GM12878 (cell line): ENCODE results near the gene PTPRD.

ENCODE experiments used
- BCL3 ChIP-seq: IDR thresholded peaks from 2 replicates; pipeline ENCODE4 v1.6.1; 2011; ENCODE audit warnings: borderline replicate concordance, low read depth, mild to moderate bottlenecking, moderate library complexity, low read length; ENCODE audit not compliant: insufficient read depth, poor library complexity, severe bottlenecking
- CEBPB ChIP-seq, 2 experiments: fragments of 150-350 bp in 1 of 2; IDR thresholded peaks; 2 replicates each; pipeline ENCODE4 v1.6.1; 2012 to 2014; ENCODE audit warnings: low read depth in 2 of 2, low read length in 2 of 2, borderline replicate concordance in 1 of 2, inconsistent platforms in 1 of 2
- CREB1 ChIP-seq: IDR thresholded peaks from 2 replicates; pipeline ENCODE4 v1.6.1; 2012; ENCODE audit warnings: low read depth, mild to moderate bottlenecking, inconsistent platforms
- CTCF ChIP-seq, 3 experiments: IDR thresholded peaks in 2 of 3; conservative IDR thresholded peaks in 1 of 3; 2 replicates each; pipeline ENCODE4 v1.5.1; 2011; ENCODE audit warnings: low read depth in 3 of 3, low read length in 3 of 3, mild to moderate bottlenecking in 3 of 3, control low read depth in 2 of 3, moderate library complexity in 2 of 3, inconsistent platforms in 1 of 3, mixed read lengths in 1 of 3; ENCODE audit not compliant: control insufficient read depth in 2 of 3, insufficient read depth in 1 of 3; ENCODE audit errors: extremely low read depth in 1 of 3
- EZH2 ChIP-seq: IDR thresholded peaks from 2 replicates; pipeline ENCODE4 v1.6.1; 2012; ENCODE audit warnings: low read depth, mild to moderate bottlenecking, control low read depth, inconsistent platforms, low read length, borderline replicate concordance; ENCODE audit not compliant: control insufficient read depth
- JUNB ChIP-seq: IDR thresholded peaks from 2 replicates; pipeline ENCODE4 v1.6.1; 2016; ENCODE audit warnings: antibody characterized with exemption, mild to moderate bottlenecking
- POLR2A ChIP-seq: IDR thresholded peaks from 2 replicates; pipeline ENCODE4 v1.6.1; 2011; ENCODE audit warnings: low read depth, mild to moderate bottlenecking, low read length
- POLR2AphosphoS5 ChIP-seq: IDR thresholded peaks from 2 replicates; pipeline ENCODE4 v1.6.1; 2011; ENCODE audit warnings: mild to moderate bottlenecking, low read length, inconsistent platforms
- RAD21 ChIP-seq: IDR thresholded peaks from 2 replicates; pipeline ENCODE4 v1.6.1; 2011; ENCODE audit warnings: mild to moderate bottlenecking, low read depth, low read length, moderate library complexity; ENCODE audit not compliant: insufficient read depth
- RFX5 ChIP-seq: IDR thresholded peaks from 2 replicates; pipeline ENCODE4 v1.6.1; 2011; ENCODE audit warnings: low read depth, low read length, improper control_type of control experiment
- YBX1 ChIP-seq: fragments of 450-650 bp; IDR thresholded peaks from 2 replicates; pipeline ENCODE4 v1.6.1; 2016; ENCODE audit warnings: antibody characterized with exemption
- ZNF217 ChIP-seq: fragments of 450-650 bp; IDR thresholded peaks from 2 replicates; pipeline ENCODE4 v1.6.1; 2017; ENCODE audit warnings: antibody characterized with exemption, mild to moderate bottlenecking
- TF ChIP-seq, protein P1 (sequence below): fragments of 450-650 bp; conservative IDR thresholded peaks from 2 replicates; pipeline ENCODE4 v1.6.1; 2017; ENCODE audit warnings: mild to moderate bottlenecking, moderate library complexity
- TF ChIP-seq, protein P2 (sequence below): fragments of 450-650 bp; IDR thresholded peaks from 2 replicates; pipeline ENCODE4 v1.6.1; 2017; ENCODE audit warnings: mild to moderate bottlenecking

- TF ChIP-seq POLR2A (no peak), EZH2 (no peak), ZNF217 (no peak), RFX5 (no peak), JUNB (no peak), CREB1 (no peak), CTCF (IDR thresholded peaks at IDR 0.05 in 2 of 3, conservative IDR thresholded peaks at IDR 0.05 in 1 of 3; ENCODE audit: control insufficient read depth in 2 of 3, extremely low read depth in 1 of 3, insufficient read depth in 1 of 3, low read depth in 3 of 3, low read length in 3 of 3) (no peak), POLR2AphosphoS5 (no peak), CEBPB (IDR thresholded peaks at IDR 0.05; ENCODE audit: borderline replicate concordance in 1 of 2, low read depth in 2 of 2, low read length in 2 of 2) (no peak), YBX1 (no peak), RAD21 (no peak), BCL3 (no peak)
- TF ChIP-seq, protein P1, sequence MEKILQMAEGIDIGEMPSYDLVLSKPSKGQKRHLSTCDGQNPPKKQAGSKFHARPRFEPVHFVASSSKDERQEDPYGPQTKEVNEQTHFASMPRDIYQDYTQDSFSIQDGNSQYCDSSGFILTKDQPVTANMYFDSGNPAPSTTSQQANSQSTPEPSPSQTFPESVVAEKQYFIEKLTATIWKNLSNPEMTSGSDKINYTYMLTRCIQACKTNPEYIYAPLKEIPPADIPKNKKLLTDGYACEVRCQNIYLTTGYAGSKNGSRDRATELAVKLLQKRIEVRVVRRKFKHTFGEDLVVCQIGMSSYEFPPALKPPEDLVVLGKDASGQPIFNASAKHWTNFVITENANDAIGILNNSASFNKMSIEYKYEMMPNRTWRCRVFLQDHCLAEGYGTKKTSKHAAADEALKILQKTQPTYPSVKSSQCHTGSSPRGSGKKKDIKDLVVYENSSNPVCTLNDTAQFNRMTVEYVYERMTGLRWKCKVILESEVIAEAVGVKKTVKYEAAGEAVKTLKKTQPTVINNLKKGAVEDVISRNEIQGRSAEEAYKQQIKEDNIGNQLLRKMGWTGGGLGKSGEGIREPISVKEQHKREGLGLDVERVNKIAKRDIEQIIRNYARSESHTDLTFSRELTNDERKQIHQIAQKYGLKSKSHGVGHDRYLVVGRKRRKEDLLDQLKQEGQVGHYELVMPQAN = no peak
- TF ChIP-seq, protein P2, sequence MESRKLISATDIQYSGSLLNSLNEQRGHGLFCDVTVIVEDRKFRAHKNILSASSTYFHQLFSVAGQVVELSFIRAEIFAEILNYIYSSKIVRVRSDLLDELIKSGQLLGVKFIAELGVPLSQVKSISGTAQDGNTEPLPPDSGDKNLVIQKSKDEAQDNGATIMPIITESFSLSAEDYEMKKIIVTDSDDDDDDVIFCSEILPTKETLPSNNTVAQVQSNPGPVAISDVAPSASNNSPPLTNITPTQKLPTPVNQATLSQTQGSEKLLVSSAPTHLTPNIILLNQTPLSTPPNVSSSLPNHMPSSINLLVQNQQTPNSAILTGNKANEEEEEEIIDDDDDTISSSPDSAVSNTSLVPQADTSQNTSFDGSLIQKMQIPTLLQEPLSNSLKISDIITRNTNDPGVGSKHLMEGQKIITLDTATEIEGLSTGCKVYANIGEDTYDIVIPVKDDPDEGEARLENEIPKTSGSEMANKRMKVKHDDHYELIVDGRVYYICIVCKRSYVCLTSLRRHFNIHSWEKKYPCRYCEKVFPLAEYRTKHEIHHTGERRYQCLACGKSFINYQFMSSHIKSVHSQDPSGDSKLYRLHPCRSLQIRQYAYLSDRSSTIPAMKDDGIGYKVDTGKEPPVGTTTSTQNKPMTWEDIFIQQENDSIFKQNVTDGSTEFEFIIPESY = no peak
Measured at GRCh38 chr9:8637626-8638025, 1975.2 kb downstream of the PTPRD start.
